Mammary epithelial cell (primary cell): ENCODE data around the gene CDH4.

Source experiments
- CTCF ChIP-seq, 2 donors: IDR thresholded peaks in 1 of 2; conservative IDR thresholded peaks in 1 of 2; 2 replicates each; pipeline ENCODE4 v1.5.1; 2011 to 2012; ENCODE audit warnings: inconsistent platforms in 2 of 2, low read length in 2 of 2, mild to moderate bottlenecking in 2 of 2, control low read depth in 1 of 2, low read depth in 1 of 2; ENCODE audit not compliant: insufficient read depth in 1 of 2; ENCODE audit errors: extremely low read depth in 1 of 2
- EZH2 ChIP-seq: IDR thresholded peaks from 2 replicates; pipeline ENCODE4 v1.6.1; 2012; ENCODE audit warnings: low read length, inconsistent platforms, borderline replicate concordance

GRCh38 chr20:61507778-61508177 lies 255.7 kb downstream of the CDH4 start:
- TF ChIP-seq CTCF (conservative IDR thresholded peaks at IDR 0.05 in 1 of 2, IDR thresholded peaks at IDR 0.05 in 1 of 2; ENCODE audit: extremely low read depth in 1 of 2, insufficient read depth in 1 of 2, low read depth in 1 of 2, low read length in 2 of 2) (no peak), EZH2 (no peak)
